Transverse colon (tissue), 4 donors: Measurements from ENCODE around the gene PARN. TPM values are rescaled to one million over a fixed set of nuclear protein-coding genes. Genes with fewer than 3 reads are reported as not detected.

Source experiments
- DNase-seq: peaks from one replicate; pipeline ENCODE4 v3.0.0-alpha.2; 2019
- H3K27ac ChIP-seq, 4 donors: fragments of 200-600 bp; sonication (generic); 2 replicates each; pipeline ENCODE4 v1.5.1; 2016 to 2018; ENCODE audit warnings: inconsistent platforms in 4 of 4
- H3K27me3 ChIP-seq: fragments of 200-600 bp; sonication (generic); 2 replicates; pipeline ENCODE4 v1.5.1; 2017; ENCODE audit warnings: inconsistent platforms
- H3K36me3 ChIP-seq, 4 donors: fragments of 200-600 bp; sonication (generic); 2 replicates each; pipeline ENCODE4 v1.5.1; 2017 to 2019; ENCODE audit warnings: inconsistent platforms in 4 of 4
- H3K4me1 ChIP-seq, 4 donors: fragments of 200-600 bp; sonication (generic); 2 replicates each; pipeline ENCODE4 v1.5.1; 2017 to 2020; ENCODE audit warnings: inconsistent platforms in 4 of 4
- H3K4me3 ChIP-seq, 4 donors: fragments of 200-600 bp; sonication (generic); 1 replicate in 1 of 4; 2 replicates in 3 of 4; pipeline versions ENCODE4 v1.5.1 to v1.6.1; 2017 to 2019; ENCODE audit warnings: inconsistent platforms in 4 of 4
- H3K9me3 ChIP-seq, 2 donors: fragments of 200-600 bp; sonication (generic); 2 replicates each; pipeline ENCODE4 v1.5.1; 2017 to 2019; ENCODE audit warnings: inconsistent platforms in 2 of 2
- EP300 ChIP-seq: sonication (generic); formaldehyde crosslinking; IDR thresholded peaks from one replicate; pipeline ENCODE4 v1.6.1; 2017; ENCODE audit warnings: antibody characterized with exemption, low read depth
- POLR2A ChIP-seq: fragments of 450-650 bp; IDR thresholded peaks from one replicate; pipeline ENCODE4 v1.6.1; 2016; ENCODE audit warnings: antibody characterized with exemption, mild to moderate bottlenecking, moderate library complexity
- POLR2AphosphoS5 ChIP-seq, 3 donors: sonication (generic); formaldehyde crosslinking; IDR thresholded peaks; one replicate each; pipeline ENCODE4 v1.6.1; 2016; ENCODE audit warnings: antibody characterized with exemption in 3 of 3
- WGBS, 2 donors: methylation state at CpG; one replicate each; pipeline ENCODE4 v1.1.5; 2018; ENCODE audit warnings: low coverage in 1 of 2; 5-methylcytosine and 5-hydroxymethylcytosine counted together
- in situ Hi-C, 4 donors: fragments of 200-750 bp; cut with MboI; loops; one replicate each; pipeline versions ENCODE4 v1.15.0 to v1.15.1; 2017; ENCODE audit warnings: low sequenced_read_pairs in 3 of 4, low pct_ligation_motif_present in 1 of 4, low pct_unique_long_range_greater_than_20kb in 1 of 4
- intact Hi-C: fragments of 100-400 bp; cut with DNase I; formaldehyde crosslinking; loops from one replicate; pipeline ENCODE4 v1.15.1; 2023; ENCODE audit warnings: low total_unique reads
- total RNA-seq, 4 donors: library from RNA; depleted of rRNA; stranded (reverse); fragments of >200 nt; gene quantifications; one replicate each; pipeline ENCODE4 v1.1.0, GENCODE V29; 2016
- TF ChIP-seq, protein P1 (sequence below), 5 experiments: fragments of 200-600 bp in 3 of 5; fragments of 450-650 bp in 2 of 5; sonication (generic) in 3 of 5; IDR thresholded peaks; 1 replicate in 2 of 5; 2 replicates in 3 of 5; pipeline ENCODE4 v1.5.1; 2016 to 2017; ENCODE audit warnings: antibody characterized with exemption in 5 of 5, inconsistent platforms in 3 of 5, mild to moderate bottlenecking in 2 of 5, moderate library complexity in 1 of 5

Gene PARN
- total RNA-seq, 4 donors from 2014 or later: 26.9 to 57.3 (median 34.1) TPM

DNA sequence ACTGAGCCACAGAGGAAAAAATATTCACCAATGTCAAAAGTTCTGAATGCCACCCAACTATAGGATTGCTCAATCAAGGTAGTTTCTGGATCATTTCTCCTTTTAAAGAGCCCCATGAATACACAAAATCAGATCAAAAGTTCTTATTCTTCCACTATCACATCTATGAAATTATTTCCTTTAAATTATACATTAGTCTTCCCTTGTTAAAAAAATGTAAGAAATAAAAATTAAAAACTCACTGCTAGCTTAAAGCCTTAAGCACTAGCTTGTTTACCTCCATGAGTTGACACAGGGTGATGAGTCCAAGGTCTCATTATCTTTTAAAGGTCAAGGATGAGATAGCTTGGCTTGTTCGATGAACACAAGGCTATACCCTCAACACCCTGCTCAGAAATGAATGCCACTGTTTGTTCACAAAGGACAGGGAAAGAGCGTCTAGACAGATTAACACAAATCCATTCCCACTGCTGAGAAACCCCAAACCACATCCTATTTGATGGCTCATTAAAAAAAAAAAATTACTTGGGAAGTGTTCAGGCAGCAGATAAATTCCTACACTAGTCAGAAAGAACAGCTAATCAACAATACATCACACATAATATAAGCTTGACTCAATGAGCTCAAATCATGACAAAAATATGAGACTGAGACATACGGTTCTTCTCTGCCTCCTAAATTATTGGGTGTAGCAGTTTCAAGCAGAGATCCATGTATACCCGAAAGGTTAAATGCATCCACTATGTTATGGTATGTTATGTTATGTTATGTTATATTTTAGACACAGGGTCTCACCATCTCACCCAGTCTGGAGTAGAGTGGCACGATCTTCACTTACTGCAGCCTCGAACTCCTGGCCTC is 118.9 kb downstream of the PARN start:
- Histone ChIP-seq H3K9me3 (no peaks in the 10 kb centered on the region), H3K27ac (no peak overlapping the region), H3K27me3 (no peaks in the 10 kb centered on the region), H3K4me1 (peaks cover 0 to 7% (median 0%) of the 10 kb centered on the region in 4 donors), H3K4me3 (no peak overlapping the region), H3K36me3 (no peaks in the 10 kb centered on the region)
- intact Hi-C loops: no loop called here
- TF ChIP-seq, protein P1, sequence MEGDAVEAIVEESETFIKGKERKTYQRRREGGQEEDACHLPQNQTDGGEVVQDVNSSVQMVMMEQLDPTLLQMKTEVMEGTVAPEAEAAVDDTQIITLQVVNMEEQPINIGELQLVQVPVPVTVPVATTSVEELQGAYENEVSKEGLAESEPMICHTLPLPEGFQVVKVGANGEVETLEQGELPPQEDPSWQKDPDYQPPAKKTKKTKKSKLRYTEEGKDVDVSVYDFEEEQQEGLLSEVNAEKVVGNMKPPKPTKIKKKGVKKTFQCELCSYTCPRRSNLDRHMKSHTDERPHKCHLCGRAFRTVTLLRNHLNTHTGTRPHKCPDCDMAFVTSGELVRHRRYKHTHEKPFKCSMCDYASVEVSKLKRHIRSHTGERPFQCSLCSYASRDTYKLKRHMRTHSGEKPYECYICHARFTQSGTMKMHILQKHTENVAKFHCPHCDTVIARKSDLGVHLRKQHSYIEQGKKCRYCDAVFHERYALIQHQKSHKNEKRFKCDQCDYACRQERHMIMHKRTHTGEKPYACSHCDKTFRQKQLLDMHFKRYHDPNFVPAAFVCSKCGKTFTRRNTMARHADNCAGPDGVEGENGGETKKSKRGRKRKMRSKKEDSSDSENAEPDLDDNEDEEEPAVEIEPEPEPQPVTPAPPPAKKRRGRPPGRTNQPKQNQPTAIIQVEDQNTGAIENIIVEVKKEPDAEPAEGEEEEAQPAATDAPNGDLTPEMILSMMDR (IDR thresholded peaks at IDR 0.05): no peak
- TF ChIP-seq POLR2A: no peak
- TF ChIP-seq POLR2AphosphoS5 (IDR thresholded peaks at IDR 0.05): no peak
- TF ChIP-seq EP300: no peak
- no peak for DNase-seq
- 87 to 88% methylated on average over 4 to 6 of the region's 6 CpGs for WGBS, 2 donors
- in situ Hi-C loops: no loop called here

DNA sequence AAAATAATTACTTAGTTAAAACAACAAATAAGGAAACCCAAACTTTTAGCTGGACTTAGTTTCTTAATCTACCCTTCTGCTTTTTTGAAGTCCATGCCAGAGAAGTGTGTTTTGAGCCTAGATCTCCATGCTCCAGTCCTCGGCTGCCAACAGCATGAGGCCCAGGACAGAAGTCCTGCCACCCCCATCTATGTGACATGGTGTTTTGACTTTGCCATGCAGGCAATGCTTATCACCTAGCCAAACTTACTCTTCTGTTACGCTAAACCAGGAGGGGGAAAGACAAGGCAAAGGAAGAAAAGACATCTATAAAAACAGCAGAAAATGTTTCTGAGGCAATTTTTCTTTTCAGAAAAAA is 119.5 kb downstream of the PARN start:
- H3K27me3 ChIP-seq: no peaks in the 10 kb centered on the region
- no peak for TF ChIP-seq POLR2AphosphoS5 (IDR thresholded peaks at IDR 0.05)
- H3K27ac ChIP-seq: no peak overlapping the region
- no peak for DNase-seq
- intact Hi-C loops (no loop called here), in situ Hi-C loops (no loop called here)
- H3K4me3 ChIP-seq: no peak overlapping the region
- no peaks in the 10 kb centered on the region for H3K36me3 ChIP-seq
- WGBS, 2 donors: 86 to 89% methylated on average over 2 of the region's 2 CpGs
- peaks cover 0 to 7% (median 0%) of the 10 kb centered on the region in 4 donors for H3K4me1 ChIP-seq
- no peaks in the 10 kb centered on the region for H3K9me3 ChIP-seq

DNA sequence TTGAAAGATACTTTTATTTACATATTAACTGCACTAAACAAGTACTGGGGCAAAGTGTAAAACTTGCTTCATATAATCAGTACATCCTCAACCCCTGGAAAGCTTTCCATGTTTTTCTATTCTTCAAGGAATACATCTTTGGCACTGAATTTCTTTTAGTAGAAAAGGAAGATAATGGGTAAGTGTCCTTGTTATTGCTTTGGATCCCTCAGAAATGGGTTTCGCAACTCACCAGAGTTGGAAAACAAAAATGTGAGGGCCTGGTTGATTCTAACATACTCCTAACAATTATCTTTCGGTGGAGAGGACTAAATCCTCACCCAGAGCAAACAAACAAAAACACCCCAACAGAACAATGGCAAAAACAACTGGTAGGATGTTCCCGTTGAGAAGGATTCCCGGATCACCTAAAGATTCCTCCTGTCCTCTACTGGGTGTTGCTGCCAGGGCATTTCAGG is 120.4 kb downstream of the PARN start:
- no peak for TF ChIP-seq EP300
- no peak for TF ChIP-seq POLR2A
- TF ChIP-seq POLR2AphosphoS5 (IDR thresholded peaks at IDR 0.05): no peak
- TF ChIP-seq, protein P1 (IDR thresholded peaks at IDR 0.05): no peak
- no peaks in the 10 kb centered on the region for H3K9me3 ChIP-seq
- no peak overlapping the region for H3K27ac ChIP-seq
- H3K27me3 ChIP-seq: no peaks in the 10 kb centered on the region
- peaks cover 0 to 7% (median 0%) of the 10 kb centered on the region in 4 donors for H3K4me1 ChIP-seq
- 78 to 89% methylated on average over 4 of the region's 4 CpGs for WGBS, 2 donors
- DNase-seq: no peak
- no peaks in the 10 kb centered on the region for H3K36me3 ChIP-seq
- intact Hi-C loops: no loop called here
- in situ Hi-C loops: no loop called here
- no peak overlapping the region for H3K4me3 ChIP-seq

DNA sequence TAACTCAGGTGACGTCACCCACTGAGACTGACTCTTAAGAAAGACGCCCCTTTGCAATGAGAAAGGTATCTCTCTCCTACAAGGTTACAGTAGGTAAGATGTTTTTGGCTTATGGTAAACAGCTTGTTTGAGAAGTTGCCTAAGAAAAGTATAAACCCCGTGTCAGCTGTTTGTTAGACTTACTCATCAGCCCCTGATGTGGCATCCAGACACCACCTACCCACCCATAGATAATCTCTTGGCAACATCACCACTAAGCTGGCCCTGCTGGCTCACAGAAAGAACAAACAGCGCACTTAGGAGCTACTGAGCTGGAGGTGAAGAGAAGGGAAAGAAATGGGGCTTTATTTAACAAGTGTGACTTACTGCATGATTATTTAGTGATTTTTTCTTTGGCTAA is 121.0 kb downstream of the PARN start:
- in situ Hi-C loops: no loop called here
- 90 to 91% methylated on average over 2 to 4 of the region's 4 CpGs for WGBS, 2 donors
- H3K27me3 ChIP-seq: no peaks in the 10 kb centered on the region
- intact Hi-C loops: no loop called here
- H3K4me1 ChIP-seq: peaks cover 0 to 7% (median 0%) of the 10 kb centered on the region in 4 donors
- H3K4me3 ChIP-seq: no peak overlapping the region
- DNase-seq: no peak
- no peaks in the 10 kb centered on the region for H3K36me3 ChIP-seq
- no peak for TF ChIP-seq POLR2A
- TF ChIP-seq POLR2AphosphoS5 (IDR thresholded peaks at IDR 0.05): no peak
- TF ChIP-seq, protein P1 (IDR thresholded peaks at IDR 0.05): no peak
- TF ChIP-seq EP300: no peak
- H3K9me3 ChIP-seq: no peaks in the 10 kb centered on the region
- no peak overlapping the region for H3K27ac ChIP-seq
